Pancreas (tissue), 10 donors: ENCODE data around the gene PTPRCAP. TPM values are rescaled to one million over a fixed set of nuclear protein-coding genes. Genes with fewer than 3 reads are reported as not detected.
A peak's percentile ranks its signal among the peaks of the same experiment; 100 is the strongest.

Experiments
- ATAC-seq, 4 donors: fragments of 200-7000 bp; cut with Tn5 transposase; one replicate each; pipeline versions ENCODE4 v1.8.0 to v1.9.1; 2020; ENCODE audit warnings: mild to moderate bottlenecking in 4 of 4, moderate library complexity in 4 of 4
- DNase-seq, 6 donors: peaks; one replicate each; pipeline ENCODE4 v3.0.0-alpha.2; 2020
- FAIRE-seq: peaks from 2 replicates; lab custom pipeline; 2012; peaks lifted over from hg19 to GRCh38; lab: Jason Lieb, UNC
- H3K27ac ChIP-seq, 4 donors: fragments of 200-600 bp; sonication (generic); 1 replicate in 3 of 4; 2 replicates in 1 of 4; pipeline versions ENCODE4 v1.5.0 to v1.8.0; 2020
- H3K27me3 ChIP-seq, 4 donors: fragments of 200-600 bp; one replicate each; pipeline ENCODE4 v1.8.0; 2021
- H3K36me3 ChIP-seq, 3 donors: fragments of 200-600 bp; sonication (generic) in 1 of 3; one replicate each; pipeline versions ENCODE4 v1.5.0 to v1.8.0; 2020 to 2021
- H3K4me1 ChIP-seq, 3 donors: fragments of 200-600 bp; one replicate each; pipeline ENCODE4 v1.8.0; 2021
- H3K4me3 ChIP-seq, 4 donors: fragments of 200-600 bp; sonication (generic) in 2 of 4; one replicate each; pipeline versions ENCODE4 v1.5.0 to v1.8.0; 2020 to 2021
- H3K9me3 ChIP-seq, 4 donors: fragments of 200-600 bp; one replicate each; pipeline ENCODE4 v1.8.0; 2021
- CTCF ChIP-seq, 4 donors: fragments of 200-600 bp; sonication (generic) in 3 of 4; IDR thresholded peaks; one replicate each; pipeline versions ENCODE4 v1.5.0 to v1.8.0; 2021; ENCODE audit warnings: antibody characterized with exemption in 4 of 4
- whole genome bisulfite sequencing, 2 donors: extraction: QIAGEN DNeasy Blood & Tissue Kit; methylation state at CpG; one replicate each; pipeline ENCODE4 v1.1.7; 2013; 5-methylcytosine and 5-hydroxymethylcytosine counted together
- intact Hi-C, 3 donors: fragments of 100-400 bp; cut with DNase I; formaldehyde crosslinking; loops; one replicate each; pipeline versions ENCODE4 v1.11.1 to v1.14.2; 2022
- polyA plus RNA-seq, 2 donors: library from polyadenylated mRNA; stranded (reverse); fragments of 200-250 nt; gene quantifications; one replicate each; pipeline ENCODE4 v1.2.3, GENCODE V29; 2013
- total RNA-seq, 6 donors: library from RNA; stranded (reverse); fragmentation: NEBNext Ultra II Directional in 4 of 6; extraction: Animal tissue kit (Norgen Biotek cat#: 25700) in 4 of 6; gene quantifications; one replicate each; pipeline versions ENCODE4 v1.2.1 to v1.2.4, GENCODE V29; 2021 to 2023
- donor health status: healthy with polysubstance abuse.
- donor health status: DM: no; HTN: no; CAD: no; lungs with moderate emphysema.
- donor health status: DM: no; HTN: no; CAD: no.
- donor health status: control.
- donor health status: control.
- donor health status: Bipolar disorder and iron deficiency.
- donor health status: DM: yes; HTN: yes; CAD: no.
- donor health status: DM: no; HTN: no; CAD: no.
- donor health status: DM: no; HTN: no; CAD: no.
- donor health status: DM: yes; HTN: yes; CAD: no.

The PTPRCAP gene
- total and polyA plus RNA-seq, 8 donors = 0.63 to 13.1 (median 2.2) TPM

- Histone ChIP-seq H3K27ac (no peak overlapping the region), H3K27me3 (no peaks in the 10 kb centered on the region), H3K36me3 (peaks cover 0 to 16% (median 14%) of the 10 kb centered on the region in 3 donors), H3K9me3 (no peaks in the 10 kb centered on the region), H3K4me1 (peaks cover 4 to 9% (median 7%) of the 10 kb centered on the region in 3 donors), H3K4me3 (no peak overlapping the region)
- no peak for DNase-seq
- intact Hi-C loops = loop anchor here in 1 of 3 donors (10.0 kb wide), 1 partner anchor 62 kb away; no protein-coding TSS in a partner anchor
- FAIRE-seq = no peak
- TF ChIP-seq CTCF (IDR thresholded peaks at IDR 0.05) = no peak
- WGBS, 2 donors = 91 to 93% methylated on average over 22 of the region's 22 CpGs
- no peak for ATAC-seq
Observed at GRCh38 chr11:67432655-67433349, 4.7 kb downstream of the PTPRCAP start.

GRCh38 chr11:67431346-67432249 is 5.9 kb downstream of the PTPRCAP start:
- DNase-seq = peak in 1 of 6 donors; percentile 51
- H3K36me3 ChIP-seq = peaks cover 0 to 16% (median 14%) of the 10 kb centered on the region in 3 donors
- 87 to 93% methylated on average over 24 of the region's 24 CpGs for WGBS, 2 donors

GRCh38 chr11:67429722-67430121 is 7.8 kb downstream of the PTPRCAP start:
- Histone ChIP-seq H3K4me1 (peaks cover 4 to 14% (median 12%) of the 10 kb centered on the region in 3 donors), H3K27ac (no peak overlapping the region), H3K4me3 (peak overlapping the region in 1 of 4 donors; percentile 85), H3K36me3 (peaks cover 0 to 16% (median 14%) of the 10 kb centered on the region in 3 donors), H3K27me3 (no peaks in the 10 kb centered on the region), H3K9me3 (no peaks in the 10 kb centered on the region)
- FAIRE-seq (no peak), ATAC-seq (no peak), DNase-seq (no peak)
- no peak for TF ChIP-seq CTCF (IDR thresholded peaks at IDR 0.05)
- WGBS, 2 donors = 64 to 69% methylated on average over 10 to 11 of the region's 11 CpGs
- intact Hi-C loops = loop anchor here in 1 of 3 donors (10.0 kb wide), 1 partner anchor 65 kb away; no protein-coding TSS in a partner anchor

More at GRCh38 chr11:67431346-67432249, 5.9 kb downstream of the PTPRCAP start:
- H3K9me3 ChIP-seq = no peaks in the 10 kb centered on the region
- intact Hi-C loops = loop anchor here in 1 of 3 donors (10.0 kb wide), 1 partner anchor 63 kb away; no protein-coding TSS in a partner anchor
- no peak for TF ChIP-seq CTCF (IDR thresholded peaks at IDR 0.05)
- H3K4me3 ChIP-seq = no peak overlapping the region
- ATAC-seq (no peak), FAIRE-seq (no peak)
- no peaks in the 10 kb centered on the region for H3K27me3 ChIP-seq
- no peak overlapping the region for H3K27ac ChIP-seq
- H3K4me1 ChIP-seq = peaks cover 4 to 14% (median 12%) of the 10 kb centered on the region in 3 donors

GRCh38 chr11:67429038-67429668 is 8.3 kb downstream of the PTPRCAP start:
- Histone ChIP-seq H3K27ac (peak overlapping the region in 1 of 4 donors; percentile 89), H3K27me3 (no peaks in the 10 kb centered on the region), H3K9me3 (no peaks in the 10 kb centered on the region), H3K4me1 (peaks cover 4 to 14% (median 12%) of the 10 kb centered on the region in 3 donors), H3K4me3 (peak overlapping the region; percentile 59 to 94 (median 84)), H3K36me3 (peaks cover 0 to 16% (median 8%) of the 10 kb centered on the region in 3 donors)
- no peak for ATAC-seq
- no peak for TF ChIP-seq CTCF (IDR thresholded peaks at IDR 0.05)
- intact Hi-C loops = no loop called here
- FAIRE-seq = no peak
- no peak for DNase-seq
- 31 to 33% methylated on average over 12 of the region's 12 CpGs for WGBS, 2 donors
